ENCODE results near the gene FAM83G.

FAM83G gene

GRCh38 chr17:19005137-19005773, 691 bp upstream of the FAM83G start:
- peaks cover 21% of the 10 kb centered on the region for H3K4me1 ChIP-seq (ENCODE audit: insufficient read depth, poor library complexity, severe bottlenecking)
- ATAC-seq (ENCODE audit: low read depth) (no peak), DNase-seq (ENCODE audit: low spot score) (no peak)
- peaks cover 28% of the 10 kb centered on the region for H3K36me3 ChIP-seq (ENCODE audit: low read depth)
- H3K27ac ChIP-seq (ENCODE audit: poor library complexity, severe bottlenecking): peak overlapping the region; percentile 84
- H3K27me3 ChIP-seq (ENCODE audit: insufficient read depth, poor library complexity, severe bottlenecking): no peaks in the 10 kb centered on the region
- no peaks in the 10 kb centered on the region for H3K9me3 ChIP-seq (ENCODE audit: severe bottlenecking)
- TF ChIP-seq, protein P1, sequence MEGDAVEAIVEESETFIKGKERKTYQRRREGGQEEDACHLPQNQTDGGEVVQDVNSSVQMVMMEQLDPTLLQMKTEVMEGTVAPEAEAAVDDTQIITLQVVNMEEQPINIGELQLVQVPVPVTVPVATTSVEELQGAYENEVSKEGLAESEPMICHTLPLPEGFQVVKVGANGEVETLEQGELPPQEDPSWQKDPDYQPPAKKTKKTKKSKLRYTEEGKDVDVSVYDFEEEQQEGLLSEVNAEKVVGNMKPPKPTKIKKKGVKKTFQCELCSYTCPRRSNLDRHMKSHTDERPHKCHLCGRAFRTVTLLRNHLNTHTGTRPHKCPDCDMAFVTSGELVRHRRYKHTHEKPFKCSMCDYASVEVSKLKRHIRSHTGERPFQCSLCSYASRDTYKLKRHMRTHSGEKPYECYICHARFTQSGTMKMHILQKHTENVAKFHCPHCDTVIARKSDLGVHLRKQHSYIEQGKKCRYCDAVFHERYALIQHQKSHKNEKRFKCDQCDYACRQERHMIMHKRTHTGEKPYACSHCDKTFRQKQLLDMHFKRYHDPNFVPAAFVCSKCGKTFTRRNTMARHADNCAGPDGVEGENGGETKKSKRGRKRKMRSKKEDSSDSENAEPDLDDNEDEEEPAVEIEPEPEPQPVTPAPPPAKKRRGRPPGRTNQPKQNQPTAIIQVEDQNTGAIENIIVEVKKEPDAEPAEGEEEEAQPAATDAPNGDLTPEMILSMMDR (IDR thresholded peaks at IDR 0.05; ENCODE audit: poor library complexity, severe bottlenecking): no peak
- peak overlapping the region; percentile 97 for H3K4me3 ChIP-seq (ENCODE audit: severe bottlenecking)

- Histone ChIP-seq H3K4me1 (ENCODE audit: insufficient read depth, poor library complexity, severe bottlenecking) (peaks cover 26% of the 10 kb centered on the region), H3K27ac (ENCODE audit: poor library complexity, severe bottlenecking) (peak overlapping the region; percentile 84), H3K27me3 (ENCODE audit: insufficient read depth, poor library complexity, severe bottlenecking) (no peaks in the 10 kb centered on the region), H3K36me3 (ENCODE audit: low read depth) (peaks cover 43% of the 10 kb centered on the region), H3K9me3 (ENCODE audit: severe bottlenecking) (no peaks in the 10 kb centered on the region), H3K4me3 (ENCODE audit: severe bottlenecking) (peak overlapping the region; percentile 97)
- TF ChIP-seq, protein P1 (IDR thresholded peaks at IDR 0.05; ENCODE audit: poor library complexity, severe bottlenecking): no peak
- DNase-seq (ENCODE audit: low spot score) (no peak), ATAC-seq (ENCODE audit: low read depth) (peak; percentile 17)
These were observed 782 bp downstream of the FAM83G start for GRCh38 chr17:19003543-19004420.

DNA sequence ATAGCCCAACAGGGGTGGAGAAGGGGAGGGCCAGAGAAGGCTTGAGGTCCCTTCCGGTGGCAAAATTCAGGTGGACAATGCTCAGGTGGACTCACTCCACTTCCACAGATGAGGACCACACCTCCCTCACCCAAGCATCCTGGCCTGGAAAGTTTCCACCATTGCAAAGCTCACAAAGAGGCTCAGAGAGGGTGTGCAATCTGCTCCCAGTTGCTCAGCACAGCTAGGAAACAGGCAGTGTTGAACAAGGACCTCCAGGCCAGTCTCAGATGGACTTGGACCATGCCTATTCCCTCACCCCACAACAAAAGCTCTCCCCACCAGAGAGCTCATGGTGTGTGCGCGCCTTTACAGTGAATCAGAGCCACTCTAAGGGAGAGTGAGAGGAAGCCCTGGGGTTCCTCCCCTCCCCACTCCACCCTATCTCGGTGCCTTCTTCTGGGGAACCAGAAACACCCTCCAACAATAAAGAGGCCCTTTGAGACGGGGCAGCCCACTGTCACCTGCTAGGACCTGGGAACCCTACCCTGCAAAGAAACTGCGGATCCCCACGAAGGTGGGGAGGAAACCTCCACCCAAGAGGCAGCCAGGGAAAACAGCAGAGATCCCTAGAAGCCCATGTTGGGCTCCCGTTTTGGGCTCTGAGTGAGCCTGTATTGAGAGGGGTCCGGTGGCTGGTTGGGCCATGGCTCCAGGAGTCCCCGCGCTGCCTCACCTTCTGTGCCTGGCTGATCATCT, 1.6 kb downstream of the FAM83G start:
- Histone ChIP-seq H3K27me3 (ENCODE audit: insufficient read depth, poor library complexity, severe bottlenecking) (no peaks in the 10 kb centered on the region), H3K4me3 (ENCODE audit: severe bottlenecking) (peak overlapping the region; percentile 97), H3K9me3 (ENCODE audit: severe bottlenecking) (no peaks in the 10 kb centered on the region), H3K4me1 (ENCODE audit: insufficient read depth, poor library complexity, severe bottlenecking) (peaks cover 26% of the 10 kb centered on the region), H3K27ac (ENCODE audit: poor library complexity, severe bottlenecking) (peak overlapping the region; percentile 84), H3K36me3 (ENCODE audit: low read depth) (peaks cover 49% of the 10 kb centered on the region)
- DNase-seq (ENCODE audit: low spot score) (no peak), ATAC-seq (ENCODE audit: low read depth) (peak; percentile 51)
- TF ChIP-seq, protein P1 (IDR thresholded peaks at IDR 0.05; ENCODE audit: poor library complexity, severe bottlenecking): no peak

DNA sequence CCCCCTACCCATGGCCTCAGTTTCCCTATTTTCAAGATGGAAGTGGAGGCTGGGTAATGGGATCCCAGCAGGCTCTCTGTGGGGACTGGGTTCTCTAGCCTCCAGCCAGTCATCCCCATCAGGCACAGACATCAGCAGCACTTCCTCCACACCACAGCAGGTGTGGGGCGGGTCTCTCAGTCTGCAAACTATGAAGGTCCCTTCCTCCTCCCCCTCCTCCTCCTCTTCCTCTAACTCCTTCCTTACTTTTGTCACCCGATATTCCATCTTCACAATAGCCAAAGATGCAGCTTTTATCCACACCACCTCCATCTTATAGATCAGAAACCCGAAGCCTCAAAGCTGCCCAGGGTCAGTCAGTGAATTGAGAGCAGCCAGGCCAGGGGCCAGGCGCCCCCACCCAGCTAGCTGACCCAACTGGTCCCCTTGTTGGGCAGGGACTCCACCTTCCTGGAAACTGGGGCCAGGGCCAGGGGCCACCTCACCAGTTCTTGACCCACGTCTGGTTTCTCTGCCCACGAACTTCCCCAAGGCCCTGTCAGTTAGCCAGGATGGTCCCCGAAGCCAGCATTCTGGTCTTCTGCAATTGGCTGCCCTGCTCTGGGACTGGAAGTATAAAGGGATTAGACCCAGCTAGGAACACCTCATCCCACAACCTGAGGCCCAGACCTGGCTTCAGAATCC, 2.5 kb downstream of the FAM83G start:
- Histone ChIP-seq H3K27ac (ENCODE audit: poor library complexity, severe bottlenecking) (peak overlapping the region; percentile 84), H3K27me3 (ENCODE audit: insufficient read depth, poor library complexity, severe bottlenecking) (no peaks in the 10 kb centered on the region), H3K9me3 (ENCODE audit: severe bottlenecking) (no peaks in the 10 kb centered on the region), H3K36me3 (ENCODE audit: low read depth) (peaks cover 58% of the 10 kb centered on the region), H3K4me1 (ENCODE audit: insufficient read depth, poor library complexity, severe bottlenecking) (peaks cover 26% of the 10 kb centered on the region), H3K4me3 (ENCODE audit: severe bottlenecking) (peak overlapping the region; percentile 97)
- DNase-seq (ENCODE audit: low spot score) (no peak), ATAC-seq (ENCODE audit: low read depth) (no peak)
- TF ChIP-seq, protein P1 (IDR thresholded peaks at IDR 0.05; ENCODE audit: poor library complexity, severe bottlenecking): no peak
